ENCODE measurements around the gene KDSR.

DNA sequence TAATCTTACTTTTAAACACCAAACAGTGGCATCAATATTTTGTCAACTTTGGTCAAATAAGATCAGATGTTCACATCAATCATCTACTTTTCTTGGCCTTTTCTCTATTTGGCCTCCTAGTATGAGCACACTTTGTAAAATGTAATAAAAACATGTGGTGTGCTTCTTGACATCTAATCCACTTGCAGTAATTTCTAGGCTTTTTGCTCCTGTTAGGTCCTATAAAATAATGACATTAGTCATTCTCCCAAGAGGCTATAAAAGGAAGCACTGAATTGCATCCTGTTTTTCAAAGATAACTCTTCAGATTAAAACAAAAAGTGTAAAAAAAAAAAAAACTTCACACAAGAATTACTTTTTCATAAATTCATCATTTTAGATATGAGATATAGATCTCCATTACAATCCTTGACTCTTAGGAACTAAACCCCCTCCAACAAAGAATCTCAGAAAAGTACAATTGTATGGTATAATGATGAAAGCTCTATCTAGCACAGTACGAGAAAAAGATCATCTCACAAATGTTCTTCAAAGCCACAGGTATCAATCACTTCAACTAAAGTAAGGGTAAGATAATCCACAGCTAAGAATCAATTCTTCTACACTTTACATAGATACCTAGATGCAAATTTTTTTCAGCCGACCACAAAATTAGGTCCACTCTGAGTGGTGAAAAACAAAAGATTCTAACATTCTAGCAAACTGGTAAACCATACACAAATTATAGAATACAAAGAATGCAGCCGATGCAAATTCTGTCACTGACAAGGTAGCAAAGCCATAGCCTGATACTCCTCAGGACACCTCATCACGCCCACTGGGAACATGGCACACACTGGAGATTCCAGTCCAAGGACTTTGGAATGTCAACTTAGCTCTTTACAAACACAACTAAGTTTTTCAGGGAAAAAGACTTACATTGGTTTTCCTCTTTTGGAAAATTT is 50.1 kb downstream of the KDSR start:
- TF ChIP-seq CTCF (conservative IDR thresholded peaks at IDR 0.05 in 1 of 2, IDR thresholded peaks at IDR 0.05 in 1 of 2; ENCODE audit: low read depth in 1 of 2, low read length in 2 of 2) (no peak), EZH2 (IDR thresholded peaks at IDR 0.05; ENCODE audit: low read length, missing control alignments) (no peak)

All from fibroblast of lung (primary cell).